WTC11 (cell line): ENCODE measurements around the gene SRPK1. TPM values are rescaled to one million over a fixed set of nuclear protein-coding genes. Genes with fewer than 3 reads are reported as not detected.
"Not testable (repeated sequence)": the region's sequence is repeated elsewhere in the genome, so short reads cannot be mapped to it uniquely, and the experiment has no call there.

ENCODE experiments used
- ATAC-seq: fragments of 200-7000 bp; cut with Tn5 transposase; 2 replicates; pipeline ENCODE4 v1.10.0; 2021; ENCODE audit warnings: mild to moderate bottlenecking, moderate library complexity
- CTCF ChIA-PET: fragments of 300-600 bp; sonication (Branson Sonifier 250); formaldehyde crosslinking; loops from one replicate; lab custom pipeline; 2021; ENCODE audit warnings: antibody characterized with exemption; lab: Charles Lee
- POLR2A ChIA-PET: fragments of 350-600 bp; sonication (Branson Sonifier 250); formaldehyde crosslinking; loops from one replicate; lab custom pipeline; 2021; ENCODE audit warnings: antibody characterized with exemption; lab: Charles Lee
- DNase-seq: peaks from one replicate; pipeline ENCODE4 v3.0.0; 2021; ENCODE audit warnings: low spot score
- H3K27ac Mint-ChIP-seq: 2 replicates; pipeline ENCODE4 v1.8.0; 2021; ENCODE audit warnings: mixed read lengths
- H3K27me3 Mint-ChIP-seq: 2 replicates; pipeline ENCODE4 v1.8.0; 2021; ENCODE audit warnings: low read depth, mild to moderate bottlenecking, moderate library complexity, mixed read lengths
- H3K36me3 Mint-ChIP-seq: 2 replicates; pipeline ENCODE4 v1.8.0; 2021; ENCODE audit warnings: mixed read lengths
- H3K4me1 Mint-ChIP-seq: 2 replicates; pipeline ENCODE4 v1.8.0; 2022; ENCODE audit warnings: mixed read lengths
- H3K4me3 Mint-ChIP-seq: 2 replicates; pipeline ENCODE4 v1.8.0; 2021; ENCODE audit warnings: mild to moderate bottlenecking, moderate library complexity, mixed read lengths
- H3K9me3 Mint-ChIP-seq: 2 replicates; pipeline ENCODE4 v1.8.0; 2021; ENCODE audit warnings: mixed read lengths
- ATF1 ChIP-seq: sonication (generic); formaldehyde crosslinking; IDR thresholded peaks from 2 replicates; pipeline ENCODE4 v1.8.1; 2023; ENCODE audit warnings: mild to moderate bottlenecking, moderate library complexity, missing genetic modification reagents
- FOXP1 ChIP-seq: sonication (generic); formaldehyde crosslinking; IDR thresholded peaks from 2 replicates; pipeline ENCODE4 v1.8.0; 2022; ENCODE audit warnings: missing genetic modification reagents, mild to moderate bottlenecking, moderate library complexity, borderline replicate concordance
- MXD4 ChIP-seq: fragments of 250-450 bp; sonication (Bioruptor Pico); IDR thresholded peaks from 2 replicates; pipeline ENCODE4 v1.8.0; 2021; ENCODE audit warnings: mild to moderate bottlenecking, moderate library complexity, borderline replicate concordance
- NFYB ChIP-seq: sonication (generic); formaldehyde crosslinking; conservative IDR thresholded peaks from 2 replicates; pipeline ENCODE4 v1.8.0; 2022; ENCODE audit warnings: low read depth, missing genetic modification reagents
- NR1H2 ChIP-seq: sonication (generic); formaldehyde crosslinking; IDR thresholded peaks from 2 replicates; pipeline ENCODE4 v1.9.0; 2021; ENCODE audit warnings: mild to moderate bottlenecking, moderate library complexity, missing genetic modification reagents
- RELA ChIP-seq: sonication (generic); formaldehyde crosslinking; IDR thresholded peaks from 2 replicates; pipeline ENCODE4 v1.8.1; 2022; ENCODE audit warnings: missing genetic modification reagents, mild to moderate bottlenecking, borderline replicate concordance
- SP1 ChIP-seq: sonication (generic); formaldehyde crosslinking; conservative IDR thresholded peaks from 2 replicates; pipeline ENCODE4 v1.8.1; 2022; ENCODE audit warnings: missing genetic modification reagents
- TCF7 ChIP-seq: sonication (generic); formaldehyde crosslinking; IDR thresholded peaks from 2 replicates; pipeline ENCODE4 v1.8.0; 2022; ENCODE audit warnings: mild to moderate bottlenecking, low read depth, missing genetic modification reagents, moderate library complexity
- TP53 ChIP-seq: sonication (generic); formaldehyde crosslinking; IDR thresholded peaks from 2 replicates; pipeline ENCODE4 v1.8.1; 2023; ENCODE audit warnings: mild to moderate bottlenecking, missing genetic modification reagents
- ZNF138 ChIP-seq: sonication (generic); formaldehyde crosslinking; conservative IDR thresholded peaks from 2 replicates; pipeline ENCODE4 v1.8.1; 2022; ENCODE audit warnings: mild to moderate bottlenecking, moderate library complexity, missing genetic modification reagents
- ZNF425 ChIP-seq: fragments of 250-450 bp; sonication (Bioruptor Pico); conservative IDR thresholded peaks from 2 replicates; pipeline ENCODE4 v1.9.0; 2021; ENCODE audit warnings: mild to moderate bottlenecking
- total RNA-seq: library from RNA; stranded (reverse); gene quantifications from 3 replicates; pipeline ENCODE4 v1.2.3, GENCODE V29; 2021
- TF ChIP-seq, protein P1 (sequence below): sonication (generic); formaldehyde crosslinking; IDR thresholded peaks from 2 replicates; pipeline ENCODE4 v1.8.0; 2023; ENCODE audit warnings: missing genetic modification reagents
- TF ChIP-seq, protein P2 (sequence below): sonication (generic); formaldehyde crosslinking; IDR thresholded peaks from 2 replicates; pipeline ENCODE4 v1.8.0; 2022; ENCODE audit warnings: mild to moderate bottlenecking, missing genetic modification reagents
- TF ChIP-seq, protein P3 (sequence below): sonication (generic); formaldehyde crosslinking; IDR thresholded peaks from 2 replicates; pipeline ENCODE4 v1.8.0; 2022; ENCODE audit warnings: missing genetic modification reagents
- TF ChIP-seq, protein P4 (sequence below): sonication (generic); formaldehyde crosslinking; IDR thresholded peaks from 2 replicates; pipeline ENCODE4 v1.8.0; 2023; ENCODE audit warnings: missing genetic modification reagents, mild to moderate bottlenecking, borderline replicate concordance

SRPK1 gene
- total RNA-seq, 1 experiment from 2014 or later, result 100.0 TPM

- no peak for TF ChIP-seq ZNF425 (CRISPR knock-in tag)
- TF ChIP-seq, protein P1, sequence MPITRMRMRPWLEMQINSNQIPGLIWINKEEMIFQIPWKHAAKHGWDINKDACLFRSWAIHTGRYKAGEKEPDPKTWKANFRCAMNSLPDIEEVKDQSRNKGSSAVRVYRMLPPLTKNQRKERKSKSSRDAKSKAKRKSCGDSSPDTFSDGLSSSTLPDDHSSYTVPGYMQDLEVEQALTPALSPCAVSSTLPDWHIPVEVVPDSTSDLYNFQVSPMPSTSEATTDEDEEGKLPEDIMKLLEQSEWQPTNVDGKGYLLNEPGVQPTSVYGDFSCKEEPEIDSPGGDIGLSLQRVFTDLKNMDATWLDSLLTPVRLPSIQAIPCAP, result no peak
- TF ChIP-seq, protein P2, sequence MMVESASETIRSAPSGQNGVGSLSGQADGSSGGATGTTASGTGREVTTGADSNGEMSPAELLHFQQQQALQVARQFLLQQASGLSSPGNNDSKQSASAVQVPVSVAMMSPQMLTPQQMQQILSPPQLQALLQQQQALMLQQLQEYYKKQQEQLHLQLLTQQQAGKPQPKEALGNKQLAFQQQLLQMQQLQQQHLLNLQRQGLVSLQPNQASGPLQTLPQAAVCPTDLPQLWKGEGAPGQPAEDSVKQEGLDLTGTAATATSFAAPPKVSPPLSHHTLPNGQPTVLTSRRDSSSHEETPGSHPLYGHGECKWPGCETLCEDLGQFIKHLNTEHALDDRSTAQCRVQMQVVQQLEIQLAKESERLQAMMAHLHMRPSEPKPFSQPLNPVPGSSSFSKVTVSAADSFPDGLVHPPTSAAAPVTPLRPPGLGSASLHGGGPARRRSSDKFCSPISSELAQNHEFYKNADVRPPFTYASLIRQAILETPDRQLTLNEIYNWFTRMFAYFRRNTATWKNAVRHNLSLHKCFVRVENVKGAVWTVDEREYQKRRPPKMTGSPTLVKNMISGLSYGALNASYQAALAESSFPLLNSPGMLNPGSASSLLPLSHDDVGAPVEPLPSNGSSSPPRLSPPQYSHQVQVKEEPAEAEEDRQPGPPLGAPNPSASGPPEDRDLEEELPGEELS (CRISPR knock-in tag), result no peak
- no peak for TF ChIP-seq MXD4
- TF ChIP-seq NR1H2, result no peak
- TF ChIP-seq, protein P3, sequence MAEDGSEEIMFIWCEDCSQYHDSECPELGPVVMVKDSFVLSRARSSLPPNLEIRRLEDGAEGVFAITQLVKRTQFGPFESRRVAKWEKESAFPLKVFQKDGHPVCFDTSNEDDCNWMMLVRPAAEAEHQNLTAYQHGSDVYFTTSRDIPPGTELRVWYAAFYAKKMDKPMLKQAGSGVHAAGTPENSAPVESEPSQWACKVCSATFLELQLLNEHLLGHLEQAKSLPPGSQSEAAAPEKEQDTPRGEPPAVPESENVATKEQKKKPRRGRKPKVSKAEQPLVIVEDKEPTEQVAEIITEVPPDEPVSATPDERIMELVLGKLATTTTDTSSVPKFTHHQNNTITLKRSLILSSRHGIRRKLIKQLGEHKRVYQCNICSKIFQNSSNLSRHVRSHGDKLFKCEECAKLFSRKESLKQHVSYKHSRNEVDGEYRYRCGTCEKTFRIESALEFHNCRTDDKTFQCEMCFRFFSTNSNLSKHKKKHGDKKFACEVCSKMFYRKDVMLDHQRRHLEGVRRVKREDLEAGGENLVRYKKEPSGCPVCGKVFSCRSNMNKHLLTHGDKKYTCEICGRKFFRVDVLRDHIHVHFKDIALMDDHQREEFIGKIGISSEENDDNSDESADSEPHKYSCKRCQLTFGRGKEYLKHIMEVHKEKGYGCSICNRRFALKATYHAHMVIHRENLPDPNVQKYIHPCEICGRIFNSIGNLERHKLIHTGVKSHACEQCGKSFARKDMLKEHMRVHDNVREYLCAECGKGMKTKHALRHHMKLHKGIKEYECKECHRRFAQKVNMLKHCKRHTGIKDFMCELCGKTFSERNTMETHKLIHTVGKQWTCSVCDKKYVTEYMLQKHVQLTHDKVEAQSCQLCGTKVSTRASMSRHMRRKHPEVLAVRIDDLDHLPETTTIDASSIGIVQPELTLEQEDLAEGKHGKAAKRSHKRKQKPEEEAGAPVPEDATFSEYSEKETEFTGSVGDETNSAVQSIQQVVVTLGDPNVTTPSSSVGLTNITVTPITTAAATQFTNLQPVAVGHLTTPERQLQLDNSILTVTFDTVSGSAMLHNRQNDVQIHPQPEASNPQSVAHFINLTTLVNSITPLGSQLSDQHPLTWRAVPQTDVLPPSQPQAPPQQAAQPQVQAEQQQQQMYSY, result no peak
- TF ChIP-seq ATF1 (CRISPR knock-in tag), result no peak
- TF ChIP-seq, all 79 proteins: peak for 0
These were observed 12.9 kb upstream of the SRPK1 start (continued) for GRCh38 chr6:35933844-35934243.

DNA sequence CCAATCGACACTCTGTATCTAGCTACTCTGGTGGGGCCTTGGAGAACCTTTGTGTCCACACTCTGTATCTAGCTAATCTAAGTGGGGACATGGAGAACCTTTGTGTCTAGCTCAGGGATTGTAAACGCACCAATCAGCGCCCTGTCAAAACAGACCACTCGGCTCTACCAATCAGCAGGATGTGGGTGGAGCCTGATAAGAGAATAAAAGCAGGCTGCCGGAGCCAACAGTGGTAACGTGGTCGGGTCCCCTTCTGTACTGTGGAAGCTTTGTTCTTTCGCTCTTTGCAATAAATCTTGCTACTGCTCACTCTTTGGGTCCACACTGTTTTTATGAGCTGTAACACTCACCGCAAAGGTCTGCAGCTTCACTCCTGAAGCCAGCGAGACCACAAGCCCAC, 11.0 kb upstream of the SRPK1 start:
- H3K27ac Mint-ChIP-seq, ATAC-seq, H3K4me1 Mint-ChIP-seq, H3K36me3 Mint-ChIP-seq, DNase-seq: not testable (repeated sequence)
- Mint-ChIP-seq H3K27me3 (peaks cover 17% of the 10 kb centered on the region), H3K9me3 (peaks cover 11% of the 10 kb centered on the region), H3K4me3 (peak overlapping the region; percentile 64)
- CTCF ChIA-PET, result interaction anchor here (1.6 kb wide), 2 partner anchors 192 to 363 kb away, joined by 3 to 6 read pairs; no protein-coding TSS in a partner anchor
- TF ChIP-seq NFYB (CRISPR knock-in tag), result peak; percentile 67
- POLR2A ChIA-PET, result interaction anchor here (0.8 to 1.6 kb wide), 2 partner anchors 11 to 168 kb away, joined by 3 read pairs; partner anchors contain the start of gene SRPK1

- no peak overlapping the region for H3K27ac Mint-ChIP-seq
- DNase-seq, result peak; percentile 77
- POLR2A ChIA-PET, result interaction anchor here (0.8 to 1.6 kb wide), 3 partner anchors 10 to 168 kb away, joined by 3 to 6 read pairs (median 3); partner anchors contain the start of genes MAPK14 and SRPK1
- ATAC-seq, result peak; percentile 20; the same call in 1 of the 2 replicates
- no peaks in the 10 kb centered on the region for H3K36me3 Mint-ChIP-seq
- H3K9me3 Mint-ChIP-seq, result peaks cover 5% of the 10 kb centered on the region; the same call in 1 of the 2 replicates
- H3K27me3 Mint-ChIP-seq, result peaks cover 17% of the 10 kb centered on the region
- H3K4me3 Mint-ChIP-seq, result peak overlapping the region; percentile 64
- peaks cover 7% of the 10 kb centered on the region for H3K4me1 Mint-ChIP-seq
- CTCF ChIA-PET, result interaction anchor here (0.7 to 1.6 kb wide), 4 partner anchors 8 to 362 kb away, joined by 3 to 7 read pairs (median 4); no protein-coding TSS in a partner anchor
- no peak for TF ChIP-seq NR1H2
- TF ChIP-seq, protein P2 (CRISPR knock-in tag), result peak; percentile 43
- TF ChIP-seq TP53 (CRISPR knock-in tag), result peak; percentile 54; the same call in 1 of the 2 replicates
- TF ChIP-seq RELA (CRISPR knock-in tag), result 0 out of 2 replicates have a peak, but pooled peaks have one; percentile 56
- TF ChIP-seq ZNF138 (CRISPR knock-in tag), result 0 out of 2 replicates have a peak, but pooled peaks have one; percentile 22
- TF ChIP-seq TCF7 (CRISPR knock-in tag), result no peak
- TF ChIP-seq, protein P4, sequence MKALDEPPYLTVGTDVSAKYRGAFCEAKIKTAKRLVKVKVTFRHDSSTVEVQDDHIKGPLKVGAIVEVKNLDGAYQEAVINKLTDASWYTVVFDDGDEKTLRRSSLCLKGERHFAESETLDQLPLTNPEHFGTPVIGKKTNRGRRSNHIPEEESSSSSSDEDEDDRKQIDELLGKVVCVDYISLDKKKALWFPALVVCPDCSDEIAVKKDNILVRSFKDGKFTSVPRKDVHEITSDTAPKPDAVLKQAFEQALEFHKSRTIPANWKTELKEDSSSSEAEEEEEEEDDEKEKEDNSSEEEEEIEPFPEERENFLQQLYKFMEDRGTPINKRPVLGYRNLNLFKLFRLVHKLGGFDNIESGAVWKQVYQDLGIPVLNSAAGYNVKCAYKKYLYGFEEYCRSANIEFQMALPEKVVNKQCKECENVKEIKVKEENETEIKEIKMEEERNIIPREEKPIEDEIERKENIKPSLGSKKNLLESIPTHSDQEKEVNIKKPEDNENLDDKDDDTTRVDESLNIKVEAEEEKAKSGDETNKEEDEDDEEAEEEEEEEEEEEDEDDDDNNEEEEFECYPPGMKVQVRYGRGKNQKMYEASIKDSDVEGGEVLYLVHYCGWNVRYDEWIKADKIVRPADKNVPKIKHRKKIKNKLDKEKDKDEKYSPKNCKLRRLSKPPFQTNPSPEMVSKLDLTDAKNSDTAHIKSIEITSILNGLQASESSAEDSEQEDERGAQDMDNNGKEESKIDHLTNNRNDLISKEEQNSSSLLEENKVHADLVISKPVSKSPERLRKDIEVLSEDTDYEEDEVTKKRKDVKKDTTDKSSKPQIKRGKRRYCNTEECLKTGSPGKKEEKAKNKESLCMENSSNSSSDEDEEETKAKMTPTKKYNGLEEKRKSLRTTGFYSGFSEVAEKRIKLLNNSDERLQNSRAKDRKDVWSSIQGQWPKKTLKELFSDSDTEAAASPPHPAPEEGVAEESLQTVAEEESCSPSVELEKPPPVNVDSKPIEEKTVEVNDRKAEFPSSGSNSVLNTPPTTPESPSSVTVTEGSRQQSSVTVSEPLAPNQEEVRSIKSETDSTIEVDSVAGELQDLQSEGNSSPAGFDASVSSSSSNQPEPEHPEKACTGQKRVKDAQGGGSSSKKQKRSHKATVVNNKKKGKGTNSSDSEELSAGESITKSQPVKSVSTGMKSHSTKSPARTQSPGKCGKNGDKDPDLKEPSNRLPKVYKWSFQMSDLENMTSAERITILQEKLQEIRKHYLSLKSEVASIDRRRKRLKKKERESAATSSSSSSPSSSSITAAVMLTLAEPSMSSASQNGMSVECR, result no peak
- TF ChIP-seq FOXP1 (CRISPR knock-in tag), result peak; percentile 70; the same call in 1 of the 2 replicates
- peak; percentile 32; the same call in 1 of the 2 replicates for TF ChIP-seq SP1
- no peak for TF ChIP-seq ATF1 (CRISPR knock-in tag)
These were observed 10.2 kb upstream of the SRPK1 start for GRCh38 chr6:35931120-35931561.
